HepG2 (cell line): ENCODE measurements around the gene SYMPK.
A peak's percentile ranks its signal among the peaks of the same experiment; 100 is the strongest.

Experiments
- EP300 ChIP-seq, 3 experiments: sonication (generic) in 1 of 3; formaldehyde crosslinking in 1 of 3; IDR thresholded peaks; 2 replicates each; pipeline versions ENCODE4 v1.5.1 to v1.6.1; 2011 to 2020; ENCODE audit warnings: low read depth in 2 of 3, low read length in 2 of 3, borderline replicate concordance in 1 of 3, improper control_type of control experiment in 1 of 3, mild to moderate bottlenecking in 1 of 3, missing genetic modification reagents in 1 of 3, moderate library complexity in 1 of 3
- FOXP1 ChIP-seq, 2 experiments: fragments of 450-650 bp in 1 of 2; IDR thresholded peaks; 2 replicates each; pipeline ENCODE4 v1.6.1; 2017 to 2018; ENCODE audit warnings: antibody characterized with exemption in 1 of 2
- KDM6A ChIP-seq: IDR thresholded peaks from 2 replicates; pipeline ENCODE4 v1.6.1; 2016; ENCODE audit warnings: low read depth
- NBN ChIP-seq: fragments of 450-650 bp; conservative IDR thresholded peaks from 2 replicates; pipeline ENCODE4 v1.6.1; 2017
- POLR2A ChIP-seq, 2 experiments: IDR thresholded peaks; 2 replicates each; pipeline ENCODE4 v1.6.1; 2011; ENCODE audit warnings: low read depth in 2 of 2, low read length in 2 of 2, mild to moderate bottlenecking in 1 of 2, moderate library complexity in 1 of 2; ENCODE audit not compliant: insufficient read depth in 1 of 2
- ZNF274 ChIP-seq: sonication (generic); formaldehyde crosslinking; IDR thresholded peaks from 2 replicates; pipeline ENCODE4 v1.5.1; 2020; ENCODE audit warnings: mild to moderate bottlenecking, missing genetic modification reagents
- TF ChIP-seq, protein P1 (sequence below): sonication (generic); formaldehyde crosslinking; IDR thresholded peaks from 2 replicates; pipeline ENCODE4 v1.5.0; 2020; ENCODE audit warnings: mild to moderate bottlenecking, missing genetic modification reagents, moderate library complexity
- TF ChIP-seq, protein P2 (sequence below): sonication (generic); formaldehyde crosslinking; IDR thresholded peaks from 2 replicates; pipeline ENCODE4 v1.4.0; 2020; ENCODE audit warnings: mild to moderate bottlenecking, missing genetic modification reagents
- TF ChIP-seq, protein P3 (sequence below): IDR thresholded peaks from 2 replicates; pipeline ENCODE4 v1.6.1; 2016; ENCODE audit warnings: missing biosample characterization, missing genetic modification reagents, low read depth
- TF ChIP-seq, protein P4 (sequence below): sonication (generic); formaldehyde crosslinking; IDR thresholded peaks from 2 replicates; pipeline ENCODE4 v1.4.0; 2020; ENCODE audit warnings: missing genetic modification reagents

DNA sequence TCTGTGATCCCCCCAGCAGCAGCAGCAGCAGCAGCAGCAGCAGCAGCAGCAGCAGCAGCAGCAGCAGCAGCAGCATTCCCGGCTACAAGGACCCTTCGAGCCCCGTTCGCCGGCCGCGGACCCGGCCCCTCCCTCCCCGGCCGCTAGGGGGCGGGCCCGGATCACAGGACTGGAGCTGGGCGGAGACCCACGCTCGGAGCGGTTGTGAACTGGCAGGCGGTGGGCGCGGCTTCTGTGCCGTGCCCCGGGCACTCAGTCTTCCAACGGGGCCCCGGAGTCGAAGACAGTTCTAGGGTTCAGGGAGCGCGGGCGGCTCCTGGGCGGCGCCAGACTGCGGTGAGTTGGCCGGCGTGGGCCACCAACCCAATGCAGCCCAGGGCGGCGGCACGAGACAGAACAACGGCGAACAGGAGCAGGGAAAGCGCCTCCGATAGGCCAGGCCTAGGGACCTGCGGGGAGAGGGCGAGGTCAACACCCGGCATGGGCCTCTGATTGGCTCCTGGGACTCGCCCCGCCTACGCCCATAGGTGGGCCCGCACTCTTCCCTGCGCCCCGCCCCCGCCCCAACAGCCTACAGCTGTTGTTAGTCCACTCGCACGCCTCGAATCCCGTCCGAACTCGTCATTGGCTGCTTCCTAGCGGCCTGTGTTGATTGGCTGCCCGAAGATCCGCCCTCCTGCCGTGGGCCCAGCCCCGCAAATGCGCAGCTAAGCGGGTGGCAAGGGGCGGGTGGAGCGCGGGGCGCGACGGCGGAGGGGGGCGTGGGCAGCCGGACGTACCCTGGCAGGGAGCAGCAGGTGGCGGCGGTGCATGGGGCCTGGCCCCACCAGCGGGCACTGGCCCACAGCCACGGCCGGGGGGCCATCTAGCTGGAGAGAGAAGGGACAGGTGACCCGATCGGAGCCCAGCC is 92.5 kb downstream of the SYMPK start:
- TF ChIP-seq, protein P1, sequence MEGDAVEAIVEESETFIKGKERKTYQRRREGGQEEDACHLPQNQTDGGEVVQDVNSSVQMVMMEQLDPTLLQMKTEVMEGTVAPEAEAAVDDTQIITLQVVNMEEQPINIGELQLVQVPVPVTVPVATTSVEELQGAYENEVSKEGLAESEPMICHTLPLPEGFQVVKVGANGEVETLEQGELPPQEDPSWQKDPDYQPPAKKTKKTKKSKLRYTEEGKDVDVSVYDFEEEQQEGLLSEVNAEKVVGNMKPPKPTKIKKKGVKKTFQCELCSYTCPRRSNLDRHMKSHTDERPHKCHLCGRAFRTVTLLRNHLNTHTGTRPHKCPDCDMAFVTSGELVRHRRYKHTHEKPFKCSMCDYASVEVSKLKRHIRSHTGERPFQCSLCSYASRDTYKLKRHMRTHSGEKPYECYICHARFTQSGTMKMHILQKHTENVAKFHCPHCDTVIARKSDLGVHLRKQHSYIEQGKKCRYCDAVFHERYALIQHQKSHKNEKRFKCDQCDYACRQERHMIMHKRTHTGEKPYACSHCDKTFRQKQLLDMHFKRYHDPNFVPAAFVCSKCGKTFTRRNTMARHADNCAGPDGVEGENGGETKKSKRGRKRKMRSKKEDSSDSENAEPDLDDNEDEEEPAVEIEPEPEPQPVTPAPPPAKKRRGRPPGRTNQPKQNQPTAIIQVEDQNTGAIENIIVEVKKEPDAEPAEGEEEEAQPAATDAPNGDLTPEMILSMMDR (CRISPR knock-in tag) = peak; percentile 94
- TF ChIP-seq ZNF274 (CRISPR knock-in tag) (no peak), KDM6A (CRISPR knock-in tag) (no peak), NBN (no peak), POLR2A (IDR thresholded peaks at IDR 0.05; ENCODE audit: insufficient read depth in 1 of 2, low read depth in 2 of 2, low read length in 2 of 2) (peak; percentile 38 to 76), EP300 (IDR thresholded peaks at IDR 0.05; ENCODE audit: low read depth in 2 of 2, low read length in 2 of 2) (peak in 1 of 2 experiments; percentile 5; a peak in 1 of 4 replicates), EP300 (CRISPR knock-in tag; IDR thresholded peaks at IDR 0.05; ENCODE audit: borderline replicate concordance) (no peak), FOXP1 (IDR thresholded peaks at IDR 0.05) (no peak), FOXP1 (CRISPR knock-in tag; IDR thresholded peaks at IDR 0.05) (no peak)
- TF ChIP-seq, protein P2, sequence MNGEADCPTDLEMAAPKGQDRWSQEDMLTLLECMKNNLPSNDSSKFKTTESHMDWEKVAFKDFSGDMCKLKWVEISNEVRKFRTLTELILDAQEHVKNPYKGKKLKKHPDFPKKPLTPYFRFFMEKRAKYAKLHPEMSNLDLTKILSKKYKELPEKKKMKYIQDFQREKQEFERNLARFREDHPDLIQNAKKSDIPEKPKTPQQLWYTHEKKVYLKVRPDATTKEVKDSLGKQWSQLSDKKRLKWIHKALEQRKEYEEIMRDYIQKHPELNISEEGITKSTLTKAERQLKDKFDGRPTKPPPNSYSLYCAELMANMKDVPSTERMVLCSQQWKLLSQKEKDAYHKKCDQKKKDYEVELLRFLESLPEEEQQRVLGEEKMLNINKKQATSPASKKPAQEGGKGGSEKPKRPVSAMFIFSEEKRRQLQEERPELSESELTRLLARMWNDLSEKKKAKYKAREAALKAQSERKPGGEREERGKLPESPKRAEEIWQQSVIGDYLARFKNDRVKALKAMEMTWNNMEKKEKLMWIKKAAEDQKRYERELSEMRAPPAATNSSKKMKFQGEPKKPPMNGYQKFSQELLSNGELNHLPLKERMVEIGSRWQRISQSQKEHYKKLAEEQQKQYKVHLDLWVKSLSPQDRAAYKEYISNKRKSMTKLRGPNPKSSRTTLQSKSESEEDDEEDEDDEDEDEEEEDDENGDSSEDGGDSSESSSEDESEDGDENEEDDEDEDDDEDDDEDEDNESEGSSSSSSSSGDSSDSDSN (CRISPR knock-in tag) = peak; percentile 43; the same call in 1 of the 2 replicates
- TF ChIP-seq, protein P3, sequence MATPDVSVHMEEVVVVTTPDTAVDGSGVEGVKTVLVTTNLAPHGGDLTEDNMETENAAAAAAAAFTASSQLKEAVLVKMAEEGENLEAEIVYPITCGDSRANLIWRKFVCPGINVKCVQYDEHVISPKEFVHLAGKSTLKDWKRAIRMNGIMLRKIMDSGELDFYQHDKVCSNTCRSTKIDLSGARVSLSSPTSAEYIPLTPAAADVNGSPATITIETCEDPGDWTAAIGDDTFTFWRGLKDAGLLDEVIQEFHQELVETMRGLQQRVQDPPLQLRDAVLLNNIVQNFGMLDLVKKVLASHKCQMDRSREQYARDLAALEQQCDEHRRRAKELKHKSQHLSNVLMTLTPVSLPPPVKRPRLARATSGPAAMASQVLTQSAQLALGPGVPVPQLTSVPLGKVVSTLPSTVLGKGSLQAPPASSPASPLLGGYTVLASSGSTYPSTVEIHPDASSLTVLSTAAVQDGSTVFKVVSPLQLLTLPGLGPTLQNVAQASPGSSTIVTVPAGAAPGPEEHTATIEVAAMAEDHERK (CRISPR knock-in tag) = peak; percentile 26; the same call in 1 of the 2 replicates
- TF ChIP-seq, protein P4, sequence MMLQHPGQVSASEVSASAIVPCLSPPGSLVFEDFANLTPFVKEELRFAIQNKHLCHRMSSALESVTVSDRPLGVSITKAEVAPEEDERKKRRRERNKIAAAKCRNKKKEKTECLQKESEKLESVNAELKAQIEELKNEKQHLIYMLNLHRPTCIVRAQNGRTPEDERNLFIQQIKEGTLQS (CRISPR knock-in tag) = no peak
